Measurements from ENCODE around the gene CACNB3.
"Not testable (repeated sequence)": the region's sequence is repeated elsewhere in the genome, so short reads cannot be mapped to it uniquely, and the experiment has no call there.

The CACNB3 gene

DNA sequence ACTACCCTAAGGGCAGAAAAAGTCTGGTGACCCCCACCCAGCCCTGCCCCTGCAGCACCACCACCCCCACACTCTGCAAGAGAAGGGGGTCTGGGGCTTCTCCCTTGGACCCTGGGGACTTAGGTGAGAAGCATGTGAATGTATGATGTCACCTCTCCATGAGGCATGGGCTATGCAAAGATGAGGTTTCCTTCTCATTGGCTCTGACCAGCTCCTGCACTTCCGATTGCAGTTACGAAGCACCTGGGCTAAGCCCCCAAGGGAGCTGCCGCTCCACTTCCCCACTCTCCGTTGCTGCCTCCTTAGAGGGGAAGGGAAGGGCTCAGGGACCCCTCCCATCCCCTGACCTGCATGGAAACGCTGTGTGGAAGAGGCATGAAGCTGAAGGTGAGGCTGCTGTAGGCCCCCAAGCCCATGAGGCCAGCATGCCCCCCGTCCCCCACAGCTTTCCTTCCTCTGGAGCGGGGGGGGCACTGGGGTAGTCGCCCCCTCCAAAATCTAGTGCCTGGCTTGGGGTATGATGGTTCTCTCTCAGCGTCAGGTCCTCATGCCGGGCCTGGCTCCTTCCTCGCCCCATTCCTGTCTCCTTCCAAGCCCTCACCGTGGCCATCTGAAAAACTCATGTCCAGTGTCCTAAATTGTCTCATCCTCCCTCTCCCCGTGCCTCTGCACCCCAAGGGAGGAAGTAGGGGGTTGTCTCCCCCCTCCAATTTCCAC, 39.1 kb downstream of the CACNB3 start:
- no peak for DNase-seq

DNA sequence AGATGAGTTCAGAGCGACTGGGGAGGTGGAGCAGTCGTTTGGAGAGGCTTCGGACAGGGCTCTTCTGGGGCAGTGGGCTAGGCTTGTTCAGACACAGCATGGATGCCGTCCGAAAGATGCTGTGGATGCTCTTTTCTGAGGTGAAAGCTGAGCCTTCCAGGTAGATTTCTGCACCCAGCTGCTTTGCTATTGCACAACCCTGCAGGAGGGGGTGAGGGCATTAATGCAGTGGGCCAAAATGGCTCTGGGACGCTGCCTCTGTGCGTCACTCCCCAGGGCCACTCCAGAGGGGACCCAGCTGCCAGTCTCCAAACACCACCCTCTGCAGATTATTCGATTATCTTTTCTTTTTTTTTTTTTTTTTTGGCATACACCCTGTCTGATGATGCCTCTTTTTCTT, 39.7 kb downstream of the CACNB3 start:
- DNase-seq = no peak

DNA sequence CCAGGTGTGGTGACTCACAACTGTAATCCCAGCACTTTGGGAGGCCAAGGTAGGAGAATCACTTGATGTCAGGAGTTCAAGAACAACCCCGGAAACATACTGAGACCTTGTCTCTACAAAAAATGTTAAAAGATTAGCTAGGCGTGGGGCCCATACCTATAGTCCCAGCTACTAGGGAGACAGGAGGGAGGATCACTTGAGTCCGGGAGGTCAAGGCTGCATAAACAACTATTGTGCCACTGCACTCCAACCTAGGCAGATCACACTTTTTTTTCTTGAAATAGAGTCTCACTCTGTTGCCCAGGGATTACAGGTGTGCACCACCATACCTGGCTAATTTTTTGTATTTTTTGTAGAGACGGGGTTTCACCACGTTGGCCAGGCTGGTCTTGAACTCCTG, 41.3 kb downstream of the CACNB3 start:
- no peak for DNase-seq

DNA sequence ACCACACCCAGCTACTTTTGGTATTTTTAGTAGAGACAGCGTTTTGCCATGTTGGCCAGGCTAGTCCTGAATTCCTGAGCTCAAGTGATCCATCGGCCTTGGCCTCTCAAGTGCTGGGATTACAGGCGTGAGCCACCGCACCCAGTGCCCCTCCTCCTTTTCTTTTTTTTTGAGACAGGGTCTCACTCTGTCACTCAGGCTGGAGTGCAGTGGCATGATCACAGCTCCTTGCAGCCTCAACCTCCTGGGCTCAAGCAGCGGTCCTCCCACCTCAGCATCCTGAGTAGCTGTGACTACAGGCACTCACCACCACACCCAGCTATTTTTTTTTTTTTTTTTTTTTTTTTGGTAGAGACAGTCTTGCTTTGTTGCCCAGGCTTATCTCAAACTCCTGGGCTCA, 41.9 kb downstream of the CACNB3 start:
- not testable (repeated sequence) for DNase-seq

DNA sequence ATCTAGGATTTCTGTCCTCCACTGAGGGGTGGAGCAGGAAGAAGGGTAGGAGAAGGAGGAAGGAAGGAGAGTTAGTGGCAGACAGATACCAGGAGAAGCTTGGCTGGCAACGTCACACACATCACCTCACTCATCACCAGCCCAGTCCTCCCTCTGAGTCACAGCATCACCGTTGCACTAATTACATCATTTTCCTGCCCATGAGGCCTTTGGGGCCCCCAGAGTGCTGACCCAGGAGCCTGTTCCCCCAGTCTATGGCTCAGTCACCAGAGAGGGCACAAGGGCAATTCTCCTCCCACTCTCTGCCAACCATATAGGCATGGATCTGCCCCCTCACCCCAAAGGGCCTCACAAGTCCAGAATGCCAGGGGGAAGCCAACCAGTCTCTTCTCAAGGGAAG, 42.8 kb downstream of the CACNB3 start:
- DNase-seq = no peak

DNA sequence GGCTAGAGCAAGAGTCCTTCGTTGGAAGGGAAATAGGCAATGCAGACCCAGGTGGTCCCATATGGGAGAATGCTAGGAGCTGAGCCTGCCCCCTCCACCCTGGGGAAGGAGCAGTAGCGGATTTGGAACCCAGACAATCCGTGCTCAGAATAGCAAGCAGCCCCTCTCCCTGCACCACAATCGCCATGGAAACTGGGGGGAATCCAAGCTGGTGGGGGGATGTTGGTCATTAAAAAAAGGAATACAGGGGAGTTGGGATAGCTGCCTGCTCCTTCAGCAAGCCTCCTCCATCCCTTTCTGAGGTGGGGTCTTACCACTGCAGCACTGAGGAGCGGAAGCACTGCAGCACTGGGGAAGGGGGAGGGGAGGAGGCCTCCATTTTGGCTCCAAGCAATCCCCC, 44.5 kb downstream of the CACNB3 start:
- DNase-seq = no peak

DNA sequence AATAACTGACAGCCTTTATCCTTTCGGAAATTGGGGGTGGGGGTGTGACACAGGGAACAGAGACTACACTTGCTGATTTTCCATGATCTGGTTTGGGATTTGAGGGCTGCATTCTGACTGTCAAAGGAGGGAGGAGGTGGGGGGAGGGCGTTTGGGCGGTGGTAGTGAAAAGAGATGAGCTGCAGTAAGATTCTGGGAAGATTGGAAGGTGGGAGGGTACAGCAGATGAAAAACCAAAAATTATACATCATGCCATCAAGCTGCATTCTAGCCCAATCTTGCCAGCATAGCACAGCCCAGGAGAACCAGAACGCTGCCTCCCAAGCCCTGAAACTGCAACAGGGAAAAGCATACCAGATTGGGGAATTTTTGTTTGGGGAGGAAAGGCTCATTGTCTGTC, 45.0 kb downstream of the CACNB3 start:
- no peak for DNase-seq

DNA sequence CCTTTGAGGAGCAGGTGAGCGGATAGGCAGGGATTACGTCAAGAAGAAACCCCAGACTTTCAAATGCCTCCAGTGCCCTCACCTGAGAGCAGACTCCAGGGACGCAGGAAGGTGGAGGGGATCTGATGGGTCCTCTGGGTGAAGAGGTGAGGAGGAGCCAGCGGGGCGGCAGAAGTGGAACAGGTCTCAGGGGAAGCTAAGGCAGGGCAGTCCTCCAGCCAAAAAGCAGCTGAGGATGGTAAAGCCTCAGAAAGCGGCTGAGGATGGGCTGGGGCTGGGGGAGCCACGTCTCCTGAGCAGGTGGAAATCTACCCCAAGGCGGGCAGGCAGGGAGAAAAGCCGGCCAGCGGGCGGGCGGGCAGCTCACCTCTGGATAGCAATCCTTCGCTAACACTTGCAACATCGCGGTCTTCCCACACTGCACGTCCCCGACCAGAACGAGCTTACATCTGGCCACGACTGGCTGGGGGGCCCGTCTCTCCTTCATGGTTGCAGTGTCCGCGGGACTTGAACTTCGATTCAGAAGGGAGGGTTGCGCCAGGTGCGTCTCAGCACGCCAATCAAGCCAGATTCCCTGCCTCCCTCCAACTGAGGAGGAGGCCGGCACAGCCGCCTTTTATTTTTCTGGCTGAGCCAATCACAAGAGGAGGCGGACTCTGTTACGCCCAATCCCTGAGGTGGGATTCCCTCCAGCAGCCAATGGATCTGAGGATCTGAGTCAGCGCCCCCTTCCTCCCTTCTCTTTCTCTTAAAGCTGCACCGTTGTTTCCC, 47.2 kb downstream of the CACNB3 start, which contains the start of gene RND1:
Gene RND1 (minus strand): TSS at position 590 of the 771 bp plus-strand sequence. CDS start 103 bp downstream, at position 487.
- DNase-seq = peak; percentile 49 to 79

DNA sequence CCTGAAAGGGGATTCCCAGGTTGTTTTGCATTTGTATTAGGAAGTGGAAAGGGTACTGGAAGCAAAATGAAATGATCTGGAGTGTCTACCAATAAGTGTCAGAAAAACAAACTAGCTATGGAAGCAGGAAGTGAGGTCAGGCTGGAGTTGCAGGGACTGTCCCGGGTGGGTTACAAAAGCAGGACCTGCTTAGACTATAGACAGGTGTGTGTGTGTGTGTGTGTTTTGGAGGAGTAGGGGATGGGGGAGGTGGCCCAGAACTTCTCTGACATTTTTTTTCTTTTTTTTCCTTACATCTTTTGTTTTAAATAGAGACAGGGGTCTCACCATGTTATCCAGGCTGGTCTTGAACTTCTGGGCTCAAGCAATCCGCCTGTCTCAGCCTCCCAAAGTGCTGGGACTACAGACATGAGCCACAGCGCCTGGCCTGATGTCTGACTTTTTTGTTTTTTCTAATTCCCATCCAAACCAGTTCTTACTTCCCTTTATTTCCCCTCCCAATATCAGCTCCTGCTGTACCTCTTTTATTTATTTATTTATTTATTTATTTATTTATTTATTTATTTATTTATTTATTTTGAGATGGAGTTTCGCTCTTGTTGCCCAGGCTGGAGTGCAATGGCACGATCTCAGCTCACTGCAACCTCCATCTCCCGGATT, 47.9 kb downstream of the CACNB3 start:
- DNase-seq = no peak

DNA sequence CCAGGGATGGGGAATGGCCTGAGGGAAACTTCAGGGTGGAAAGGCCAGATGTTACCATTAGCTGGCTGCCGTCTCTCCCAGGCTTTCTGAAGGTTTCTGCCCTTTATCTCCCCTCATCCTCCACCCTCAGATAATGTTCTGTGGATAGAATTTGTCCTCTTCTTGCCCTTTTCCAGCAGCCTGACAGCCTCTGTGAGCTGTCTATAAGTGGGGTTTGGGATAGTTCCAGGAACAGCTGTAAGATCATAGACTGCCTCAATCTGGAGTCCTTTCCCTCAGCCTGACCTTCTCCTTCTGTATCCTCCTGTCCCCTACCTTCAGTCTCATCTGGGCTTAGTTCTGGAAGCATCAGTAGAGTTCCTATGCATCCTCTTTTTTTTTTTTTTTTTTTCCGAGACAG, 50.2 kb downstream of the CACNB3 start:
- DNase-seq = no peak

DNA sequence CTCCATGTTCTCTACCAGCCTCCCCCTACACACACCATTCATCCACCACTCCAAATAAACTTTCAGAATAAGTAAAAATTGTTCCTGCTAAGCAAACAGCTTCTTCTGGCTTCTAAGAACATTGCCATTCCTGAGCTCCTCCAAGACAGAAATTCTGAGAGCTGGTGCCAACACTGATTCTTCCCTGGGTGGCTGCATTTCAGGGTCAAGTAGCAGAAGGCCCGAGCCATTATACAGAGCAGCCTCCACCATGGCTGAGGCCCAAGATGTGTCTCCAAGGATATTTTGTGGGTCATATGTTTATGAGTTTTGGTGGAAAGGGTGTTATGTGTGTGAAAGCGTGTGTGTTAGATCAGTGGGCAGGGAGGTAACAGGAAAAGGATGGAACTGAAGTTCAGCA, 50.9 kb downstream of the CACNB3 start:
- DNase-seq = no peak

DNA sequence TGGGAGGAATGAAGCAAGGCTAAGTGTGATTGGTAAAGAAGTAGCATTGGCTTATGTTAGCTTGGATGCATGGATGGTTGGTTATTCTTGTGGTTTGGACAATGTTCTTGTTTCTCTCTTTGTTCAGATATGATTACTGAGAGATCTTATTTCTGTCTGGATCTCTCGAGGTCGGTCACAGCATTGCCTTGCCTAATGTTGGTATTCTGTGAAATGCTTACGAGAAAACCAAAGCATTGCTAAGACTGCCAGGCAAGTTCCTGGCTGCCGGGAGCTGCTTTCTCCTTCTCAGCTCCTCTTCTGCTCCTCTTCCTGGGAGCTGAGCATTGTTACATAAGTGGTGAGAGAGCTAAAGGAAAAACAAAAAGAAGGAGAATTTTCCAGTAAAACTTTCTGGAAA, 54.8 kb downstream of the CACNB3 start:
- no peak for DNase-seq

DNA sequence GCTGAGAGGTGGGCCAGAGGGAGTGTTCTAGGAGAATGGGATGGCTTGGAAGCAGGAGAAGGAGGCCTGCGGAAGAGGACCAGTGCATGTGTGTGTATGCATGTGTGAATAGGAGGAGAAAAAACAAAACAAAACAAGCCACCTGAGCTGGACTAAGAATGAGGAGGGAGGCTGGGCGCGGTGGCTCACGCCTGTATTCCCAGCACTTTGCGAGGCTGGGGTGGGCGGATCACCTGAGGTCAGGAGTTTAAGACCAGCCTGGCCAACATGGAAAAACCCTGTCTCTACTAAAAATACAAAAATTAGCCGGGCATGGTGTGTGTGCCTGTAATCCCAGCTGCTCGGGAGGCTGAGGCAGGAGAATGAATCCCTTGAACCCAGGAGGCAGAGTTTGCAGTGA, 55.2 kb downstream of the CACNB3 start:
- not testable (repeated sequence) for DNase-seq

DNA sequence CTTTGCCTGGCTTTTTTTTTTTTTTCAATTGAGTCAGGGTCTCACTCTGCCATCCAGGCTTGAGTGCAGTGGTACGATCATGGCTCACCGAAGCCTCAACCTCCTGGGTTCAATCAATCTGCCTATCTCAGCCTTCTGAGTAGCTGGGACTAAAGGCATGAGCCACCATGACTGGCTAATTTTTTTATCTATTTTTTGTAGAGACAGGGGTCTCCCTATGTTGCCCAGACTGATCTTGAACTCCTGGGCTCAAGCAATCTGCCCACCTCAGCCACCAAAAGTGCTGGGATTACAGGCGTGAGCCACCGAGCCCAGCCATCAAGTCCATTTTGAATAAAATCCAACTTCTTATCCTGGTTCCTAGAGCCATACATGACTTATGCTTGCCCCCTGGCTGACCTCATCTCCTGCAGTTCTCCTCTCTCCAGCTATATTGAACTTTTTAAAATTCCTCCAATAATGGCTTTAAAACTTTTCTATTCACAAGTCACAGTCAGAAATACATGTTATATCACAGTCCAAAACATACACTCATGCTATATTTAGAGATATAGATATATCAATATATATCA, 57.7 kb downstream of the CACNB3 start:
- no peak for DNase-seq

Data from bone marrow (tissue), 2 donors.